ENCODE results near the gene SLITRK2.

The SLITRK2 gene

DNA sequence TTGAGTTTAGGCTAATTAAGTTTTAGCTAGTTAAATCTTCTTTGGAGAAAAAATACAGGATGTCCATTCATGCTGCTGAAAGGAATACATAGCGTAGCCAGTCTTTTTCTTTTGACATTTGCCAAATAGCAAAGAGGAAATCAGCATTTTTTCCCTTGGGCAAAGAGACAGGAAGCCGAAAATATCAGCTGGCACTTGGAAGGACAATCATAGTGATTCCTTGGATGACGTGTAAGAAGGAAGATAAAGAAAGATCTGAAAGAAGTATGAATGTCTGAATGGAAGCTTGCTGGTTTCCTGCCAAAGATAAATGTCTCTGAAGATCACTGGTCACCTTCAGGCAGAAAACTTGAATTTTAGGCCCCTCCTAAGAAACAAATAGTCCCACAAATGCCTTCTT lies 44.2 kb downstream of the SLITRK2 start:
- no peak for DNase-seq

DNA sequence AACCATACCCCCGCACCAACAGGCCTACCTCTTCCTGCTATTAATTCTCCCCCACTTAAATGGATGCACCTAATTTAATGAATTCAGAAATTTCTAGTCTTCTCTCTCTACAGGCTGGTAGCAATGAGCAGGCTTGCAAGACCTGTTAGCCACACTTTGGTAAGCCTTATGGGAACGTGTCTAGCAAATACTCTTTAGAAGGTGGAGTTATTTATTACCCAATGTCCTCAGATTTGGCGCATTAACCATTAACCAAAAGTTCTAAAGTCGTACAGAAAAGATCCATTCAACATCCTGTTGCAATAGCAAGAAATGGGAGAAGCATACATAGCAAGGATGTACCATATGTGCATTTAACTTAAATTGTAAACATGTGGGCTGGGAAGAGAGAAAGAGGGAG lies 47.5 kb downstream of the SLITRK2 start:
- DNase-seq = no peak
